PFSK-1 (cell line): Measurements from ENCODE around the gene PAFAH1B2.

ENCODE experiments used
- POLR2AphosphoS5 ChIP-seq: IDR thresholded peaks from 2 replicates; pipeline ENCODE4 v1.6.1; 2012; ENCODE audit warnings: low read depth, mild to moderate bottlenecking, control low read depth, low read length, moderate library complexity
- SIN3A ChIP-seq: IDR thresholded peaks from 2 replicates; pipeline ENCODE4 v1.6.1; 2012; ENCODE audit warnings: mild to moderate bottlenecking, low read length, moderate library complexity, borderline replicate concordance; ENCODE audit not compliant: insufficient read depth
- TF ChIP-seq, protein P1 (sequence below), 2 experiments: IDR thresholded peaks; 2 replicates each; pipeline versions ENCODE4 v1.6.1 to v1.8.0; 2011 to 2012; ENCODE audit warnings: low read depth in 2 of 2, low read length in 2 of 2, control low read depth in 1 of 2, inconsistent platforms in 1 of 2, mild to moderate bottlenecking in 1 of 2, moderate library complexity in 1 of 2; ENCODE audit not compliant: insufficient read depth in 1 of 2

- TF ChIP-seq, protein P1, sequence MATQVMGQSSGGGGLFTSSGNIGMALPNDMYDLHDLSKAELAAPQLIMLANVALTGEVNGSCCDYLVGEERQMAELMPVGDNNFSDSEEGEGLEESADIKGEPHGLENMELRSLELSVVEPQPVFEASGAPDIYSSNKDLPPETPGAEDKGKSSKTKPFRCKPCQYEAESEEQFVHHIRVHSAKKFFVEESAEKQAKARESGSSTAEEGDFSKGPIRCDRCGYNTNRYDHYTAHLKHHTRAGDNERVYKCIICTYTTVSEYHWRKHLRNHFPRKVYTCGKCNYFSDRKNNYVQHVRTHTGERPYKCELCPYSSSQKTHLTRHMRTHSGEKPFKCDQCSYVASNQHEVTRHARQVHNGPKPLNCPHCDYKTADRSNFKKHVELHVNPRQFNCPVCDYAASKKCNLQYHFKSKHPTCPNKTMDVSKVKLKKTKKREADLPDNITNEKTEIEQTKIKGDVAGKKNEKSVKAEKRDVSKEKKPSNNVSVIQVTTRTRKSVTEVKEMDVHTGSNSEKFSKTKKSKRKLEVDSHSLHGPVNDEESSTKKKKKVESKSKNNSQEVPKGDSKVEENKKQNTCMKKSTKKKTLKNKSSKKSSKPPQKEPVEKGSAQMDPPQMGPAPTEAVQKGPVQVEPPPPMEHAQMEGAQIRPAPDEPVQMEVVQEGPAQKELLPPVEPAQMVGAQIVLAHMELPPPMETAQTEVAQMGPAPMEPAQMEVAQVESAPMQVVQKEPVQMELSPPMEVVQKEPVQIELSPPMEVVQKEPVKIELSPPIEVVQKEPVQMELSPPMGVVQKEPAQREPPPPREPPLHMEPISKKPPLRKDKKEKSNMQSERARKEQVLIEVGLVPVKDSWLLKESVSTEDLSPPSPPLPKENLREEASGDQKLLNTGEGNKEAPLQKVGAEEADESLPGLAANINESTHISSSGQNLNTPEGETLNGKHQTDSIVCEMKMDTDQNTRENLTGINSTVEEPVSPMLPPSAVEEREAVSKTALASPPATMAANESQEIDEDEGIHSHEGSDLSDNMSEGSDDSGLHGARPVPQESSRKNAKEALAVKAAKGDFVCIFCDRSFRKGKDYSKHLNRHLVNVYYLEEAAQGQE (IDR thresholded peaks at IDR 0.05; ENCODE audit: insufficient read depth in 1 of 2, low read depth in 2 of 2, low read length in 2 of 2): no peak
- TF ChIP-seq SIN3A (no peak), POLR2AphosphoS5 (no peak)
Observed at GRCh38 chr11:117199916-117200812, 56.1 kb downstream of the PAFAH1B2 start.
